ENCODE results near the gene SEC31A.
"Not testable (repeated sequence)": the region's sequence is repeated elsewhere in the genome, so short reads cannot be mapped to it uniquely, and the experiment has no call there.

SEC31A gene, protein sequence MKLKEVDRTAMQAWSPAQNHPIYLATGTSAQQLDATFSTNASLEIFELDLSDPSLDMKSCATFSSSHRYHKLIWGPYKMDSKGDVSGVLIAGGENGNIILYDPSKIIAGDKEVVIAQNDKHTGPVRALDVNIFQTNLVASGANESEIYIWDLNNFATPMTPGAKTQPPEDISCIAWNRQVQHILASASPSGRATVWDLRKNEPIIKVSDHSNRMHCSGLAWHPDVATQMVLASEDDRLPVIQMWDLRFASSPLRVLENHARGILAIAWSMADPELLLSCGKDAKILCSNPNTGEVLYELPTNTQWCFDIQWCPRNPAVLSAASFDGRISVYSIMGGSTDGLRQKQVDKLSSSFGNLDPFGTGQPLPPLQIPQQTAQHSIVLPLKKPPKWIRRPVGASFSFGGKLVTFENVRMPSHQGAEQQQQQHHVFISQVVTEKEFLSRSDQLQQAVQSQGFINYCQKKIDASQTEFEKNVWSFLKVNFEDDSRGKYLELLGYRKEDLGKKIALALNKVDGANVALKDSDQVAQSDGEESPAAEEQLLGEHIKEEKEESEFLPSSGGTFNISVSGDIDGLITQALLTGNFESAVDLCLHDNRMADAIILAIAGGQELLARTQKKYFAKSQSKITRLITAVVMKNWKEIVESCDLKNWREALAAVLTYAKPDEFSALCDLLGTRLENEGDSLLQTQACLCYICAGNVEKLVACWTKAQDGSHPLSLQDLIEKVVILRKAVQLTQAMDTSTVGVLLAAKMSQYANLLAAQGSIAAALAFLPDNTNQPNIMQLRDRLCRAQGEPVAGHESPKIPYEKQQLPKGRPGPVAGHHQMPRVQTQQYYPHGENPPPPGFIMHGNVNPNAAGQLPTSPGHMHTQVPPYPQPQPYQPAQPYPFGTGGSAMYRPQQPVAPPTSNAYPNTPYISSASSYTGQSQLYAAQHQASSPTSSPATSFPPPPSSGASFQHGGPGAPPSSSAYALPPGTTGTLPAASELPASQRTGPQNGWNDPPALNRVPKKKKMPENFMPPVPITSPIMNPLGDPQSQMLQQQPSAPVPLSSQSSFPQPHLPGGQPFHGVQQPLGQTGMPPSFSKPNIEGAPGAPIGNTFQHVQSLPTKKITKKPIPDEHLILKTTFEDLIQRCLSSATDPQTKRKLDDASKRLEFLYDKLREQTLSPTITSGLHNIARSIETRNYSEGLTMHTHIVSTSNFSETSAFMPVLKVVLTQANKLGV

GRCh38 chr4:82890901-82891706, at the start of gene SEC31A:
TSS of gene SEC31A (minus strand) at chr4:82891153. CDS start at chr4:82881936, 9,217 bp downstream.
- no peaks in the 10 kb centered on the region for H3K27me3 ChIP-seq (ENCODE audit: control insufficient read depth in 1 of 2, insufficient read depth in 2 of 2, low read length in 2 of 2)
- H3K9ac ChIP-seq (ENCODE audit: low read length in 2 of 2) = peak within 1 kb of the TSS; percentile 91 to 95
- H3K4me1 ChIP-seq (ENCODE audit: control insufficient read depth, insufficient read depth, low read length) = peaks cover 3% of the 10 kb centered on the region
- peak within 1 kb of the TSS; percentile 89 to 94 for H3K4me3 ChIP-seq (ENCODE audit: low read length in 2 of 2)
- H3K36me3 ChIP-seq (ENCODE audit: control insufficient read depth in 2 of 2, insufficient read depth in 2 of 2, low read length in 2 of 2) = peaks cover 0 to 9% of the 10 kb centered on the region in 2 donors
- no peaks in the 10 kb centered on the region for H3K9me3 ChIP-seq (ENCODE audit: control insufficient read depth in 2 of 2, low read length in 2 of 2)
- H3K27ac ChIP-seq (ENCODE audit: low read length) = peak within 1 kb of the TSS; percentile 94

- Histone ChIP-seq H3K9me3 (ENCODE audit: control insufficient read depth in 2 of 2, low read length in 2 of 2) (no peaks in the 10 kb centered on the region), H3K27me3 (ENCODE audit: control insufficient read depth in 1 of 2, insufficient read depth in 2 of 2, low read length in 2 of 2) (no peaks in the 10 kb centered on the region), H3K36me3 (ENCODE audit: control insufficient read depth in 2 of 2, insufficient read depth in 2 of 2, low read length in 2 of 2) (peaks cover 14 to 39% of the 10 kb centered on the region in 2 donors), H3K27ac (ENCODE audit: low read length) (no peak overlapping the region), H3K4me3 (ENCODE audit: low read length in 2 of 2) (no peak overlapping the region), H3K4me1 (ENCODE audit: control insufficient read depth, insufficient read depth, low read length) (no peaks in the 10 kb centered on the region), H3K9ac (ENCODE audit: low read length in 2 of 2) (no peak overlapping the region)
Measured at GRCh38 chr4:82939414-82939813, 48.5 kb upstream of the SEC31A start.

DNA sequence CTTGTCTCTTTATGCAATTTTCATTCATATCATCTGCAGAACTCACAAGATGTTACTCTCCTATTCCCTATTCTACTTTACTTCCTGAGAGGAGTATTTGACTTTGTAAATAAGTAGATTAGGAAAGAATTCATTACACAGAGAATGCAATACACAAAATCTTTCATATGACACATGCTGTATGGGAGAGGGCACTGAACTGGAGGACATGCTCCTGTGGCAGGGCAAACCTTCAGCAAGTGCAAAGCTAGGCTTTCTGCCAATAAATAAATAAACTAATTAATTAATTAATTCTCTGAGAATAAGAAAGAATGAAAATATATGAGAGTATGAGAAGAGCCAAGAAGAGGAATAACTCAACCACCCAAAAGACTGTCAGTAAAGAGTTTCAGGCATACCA, 43.5 kb upstream of the SEC31A start:
- no peaks in the 10 kb centered on the region for H3K9me3 ChIP-seq (ENCODE audit: control insufficient read depth in 2 of 2, low read length in 2 of 2)
- H3K27ac ChIP-seq (ENCODE audit: low read length) = no peak overlapping the region
- H3K36me3 ChIP-seq (ENCODE audit: control insufficient read depth in 2 of 2, insufficient read depth in 2 of 2, low read length in 2 of 2) = peaks cover 14 to 30% of the 10 kb centered on the region in 2 donors
- H3K27me3 ChIP-seq (ENCODE audit: control insufficient read depth in 1 of 2, insufficient read depth in 2 of 2, low read length in 2 of 2) = no peaks in the 10 kb centered on the region
- H3K4me1 ChIP-seq (ENCODE audit: control insufficient read depth, insufficient read depth, low read length) = no peaks in the 10 kb centered on the region
- no peak overlapping the region for H3K9ac ChIP-seq (ENCODE audit: low read length in 2 of 2)
- H3K4me3 ChIP-seq (ENCODE audit: low read length in 2 of 2) = no peak overlapping the region

GRCh38 chr4:82930848-82931755, 40.1 kb upstream of the SEC31A start:
- no peak overlapping the region for H3K9ac ChIP-seq (ENCODE audit: low read length in 2 of 2)
- no peak overlapping the region for H3K27ac ChIP-seq (ENCODE audit: low read length)
- H3K36me3 ChIP-seq (ENCODE audit: control insufficient read depth in 2 of 2, insufficient read depth in 2 of 2, low read length in 2 of 2) = peaks cover 6 to 12% of the 10 kb centered on the region in 2 donors
- H3K9me3 ChIP-seq (ENCODE audit: control insufficient read depth in 2 of 2, low read length in 2 of 2) = no peaks in the 10 kb centered on the region
- H3K4me3 ChIP-seq (ENCODE audit: low read length in 2 of 2) = no peak overlapping the region
- H3K27me3 ChIP-seq (ENCODE audit: control insufficient read depth in 1 of 2, insufficient read depth in 2 of 2, low read length in 2 of 2) = no peaks in the 10 kb centered on the region
- H3K4me1 ChIP-seq (ENCODE audit: control insufficient read depth, insufficient read depth, low read length) = no peaks in the 10 kb centered on the region

DNA sequence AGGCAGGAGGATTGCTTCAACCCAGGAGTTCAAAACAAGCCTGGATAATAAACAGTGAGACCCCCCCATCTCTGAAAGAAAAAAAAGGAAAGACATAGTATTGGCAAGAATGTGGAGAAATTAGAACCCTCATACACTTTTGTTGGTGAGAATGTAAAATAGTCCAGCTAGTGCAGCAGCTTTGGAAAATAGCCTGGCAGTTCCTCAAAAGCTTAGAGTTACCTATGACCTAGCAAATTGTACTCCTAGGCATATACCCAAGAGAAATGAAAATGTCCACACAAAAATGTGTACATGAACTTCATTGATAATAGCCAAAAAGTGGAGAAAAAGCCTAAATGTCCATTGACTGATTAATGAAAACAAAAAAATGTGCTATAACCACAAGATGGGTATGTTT, 30.8 kb upstream of the SEC31A start:
- peaks cover 0 to 7% of the 10 kb centered on the region in 2 donors for H3K36me3 ChIP-seq (ENCODE audit: control insufficient read depth in 2 of 2, insufficient read depth in 2 of 2, low read length in 2 of 2)
- H3K9ac ChIP-seq (ENCODE audit: low read length in 2 of 2) = no peak overlapping the region
- no peaks in the 10 kb centered on the region for H3K27me3 ChIP-seq (ENCODE audit: control insufficient read depth in 1 of 2, insufficient read depth in 2 of 2, low read length in 2 of 2)
- H3K4me3 ChIP-seq (ENCODE audit: low read length in 2 of 2) = no peak overlapping the region
- no peaks in the 10 kb centered on the region for H3K4me1 ChIP-seq (ENCODE audit: control insufficient read depth, insufficient read depth, low read length)
- H3K27ac ChIP-seq (ENCODE audit: low read length) = no peak overlapping the region
- no peaks in the 10 kb centered on the region for H3K9me3 ChIP-seq (ENCODE audit: control insufficient read depth in 2 of 2, low read length in 2 of 2)

DNA sequence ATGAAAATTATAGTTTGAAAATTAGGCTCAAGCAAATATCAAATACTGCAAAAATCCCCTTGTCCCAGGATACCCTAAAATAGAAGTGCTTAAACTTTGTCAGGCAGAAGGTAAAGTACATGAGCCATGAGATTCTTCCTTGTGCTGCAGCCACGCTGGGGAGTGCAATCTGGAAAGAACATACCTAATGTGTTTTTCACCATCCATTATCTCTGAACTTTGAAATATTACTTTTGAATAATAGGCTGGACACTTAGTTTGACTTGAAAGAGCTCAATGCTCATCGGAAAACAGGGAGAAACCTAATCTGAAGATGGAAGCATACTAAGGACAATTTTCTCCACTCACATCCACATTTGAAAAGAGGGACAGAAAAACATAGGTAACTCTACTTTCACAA, 28.4 kb upstream of the SEC31A start:
- H3K36me3 ChIP-seq (ENCODE audit: control insufficient read depth in 2 of 2, insufficient read depth in 2 of 2, low read length in 2 of 2) = peaks cover 0 to 7% of the 10 kb centered on the region in 2 donors
- H3K9me3 ChIP-seq (ENCODE audit: control insufficient read depth in 2 of 2, low read length in 2 of 2) = no peaks in the 10 kb centered on the region
- no peak overlapping the region for H3K27ac ChIP-seq (ENCODE audit: low read length)
- H3K4me1 ChIP-seq (ENCODE audit: control insufficient read depth, insufficient read depth, low read length) = no peaks in the 10 kb centered on the region
- H3K4me3 ChIP-seq (ENCODE audit: low read length in 2 of 2) = no peak overlapping the region
- no peak overlapping the region for H3K9ac ChIP-seq (ENCODE audit: low read length in 2 of 2)
- H3K27me3 ChIP-seq (ENCODE audit: control insufficient read depth in 1 of 2, insufficient read depth in 2 of 2, low read length in 2 of 2) = no peaks in the 10 kb centered on the region

DNA sequence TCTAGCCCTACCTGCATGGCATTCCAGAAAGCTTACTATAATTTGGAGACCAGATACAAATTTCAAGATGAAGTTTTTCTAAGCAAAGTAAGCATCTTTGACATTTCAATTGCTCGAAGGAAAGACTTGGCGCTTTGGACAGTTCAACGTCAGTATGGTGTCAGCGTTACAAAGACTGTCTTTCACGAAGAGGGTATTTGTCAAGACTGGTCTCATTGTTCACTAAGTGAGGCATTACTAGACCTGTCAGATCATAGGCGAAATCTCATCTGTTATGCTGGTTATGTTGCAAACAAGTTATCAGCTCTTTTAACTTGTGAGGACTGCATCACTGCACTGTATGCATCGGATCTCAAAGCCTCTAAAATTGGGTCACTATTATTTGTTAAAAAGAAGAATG, 27.1 kb upstream of the SEC31A start:
- Histone ChIP-seq H3K27ac (ENCODE audit: low read length) (no peak overlapping the region), H3K36me3 (ENCODE audit: control insufficient read depth in 2 of 2, insufficient read depth in 2 of 2, low read length in 2 of 2) (peaks cover 0 to 7% of the 10 kb centered on the region in 2 donors), H3K9ac (ENCODE audit: low read length in 2 of 2) (no peak overlapping the region), H3K4me3 (ENCODE audit: low read length in 2 of 2) (no peak overlapping the region), H3K9me3 (ENCODE audit: control insufficient read depth in 2 of 2, low read length in 2 of 2) (no peaks in the 10 kb centered on the region), H3K4me1 (ENCODE audit: control insufficient read depth, insufficient read depth, low read length) (no peaks in the 10 kb centered on the region), H3K27me3 (ENCODE audit: control insufficient read depth in 1 of 2, insufficient read depth in 2 of 2, low read length in 2 of 2) (no peaks in the 10 kb centered on the region)

DNA sequence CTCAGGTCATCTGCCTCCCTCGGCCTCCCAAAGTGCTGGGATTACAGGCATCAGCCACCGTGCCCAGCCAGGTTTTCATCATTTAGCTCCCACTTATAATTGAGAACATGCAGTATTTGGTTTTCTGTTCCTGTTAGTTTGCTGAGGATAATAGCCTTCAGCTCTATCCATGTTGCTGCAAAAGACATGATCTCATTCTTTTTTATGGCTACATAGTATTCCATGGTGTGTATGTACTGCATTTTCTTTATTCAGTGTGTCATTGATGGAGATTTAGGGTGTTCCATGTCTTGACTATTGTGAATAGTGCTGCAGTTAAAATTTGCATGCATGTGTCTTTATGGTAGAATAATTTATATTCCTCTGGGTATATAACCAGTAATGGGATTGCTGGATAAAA, 23.0 kb upstream of the SEC31A start:
- peaks cover 3 to 10% of the 10 kb centered on the region in 2 donors for H3K36me3 ChIP-seq (ENCODE audit: control insufficient read depth in 2 of 2, insufficient read depth in 2 of 2, low read length in 2 of 2)
- not testable (repeated sequence) for H3K27me3 ChIP-seq (ENCODE audit: control insufficient read depth in 1 of 2, insufficient read depth in 2 of 2, low read length in 2 of 2); H3K9me3 ChIP-seq (ENCODE audit: control insufficient read depth in 2 of 2, low read length in 2 of 2); H3K27ac ChIP-seq (ENCODE audit: low read length); H3K4me1 ChIP-seq (ENCODE audit: control insufficient read depth, insufficient read depth, low read length); H3K4me3 ChIP-seq (ENCODE audit: low read length in 2 of 2); H3K9ac ChIP-seq (ENCODE audit: low read length in 2 of 2)

DNA sequence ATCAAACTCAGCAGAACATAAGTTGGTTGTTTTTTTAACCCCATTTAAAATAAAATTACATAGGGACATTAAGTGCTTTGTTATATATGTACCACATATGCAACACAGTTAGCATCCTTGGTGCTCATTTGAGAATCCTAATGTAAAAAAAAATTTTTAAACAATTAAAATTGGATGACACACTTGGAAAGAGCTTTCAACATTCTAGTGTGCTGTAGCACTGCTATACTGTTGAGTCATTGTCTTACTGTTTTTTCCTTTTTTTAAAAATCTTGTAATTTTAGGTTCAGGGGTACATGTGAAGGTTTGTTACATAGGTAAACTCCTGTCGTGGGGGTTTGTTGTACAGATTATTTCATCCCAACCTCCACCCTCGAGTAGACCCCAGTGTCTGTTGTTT, 22.4 kb upstream of the SEC31A start:
- Histone ChIP-seq H3K36me3 (ENCODE audit: control insufficient read depth in 2 of 2, insufficient read depth in 2 of 2, low read length in 2 of 2) (peaks cover 3 to 10% of the 10 kb centered on the region in 2 donors), H3K4me3 (ENCODE audit: low read length in 2 of 2) (no peak overlapping the region), H3K9me3 (ENCODE audit: control insufficient read depth in 2 of 2, low read length in 2 of 2) (no peaks in the 10 kb centered on the region), H3K4me1 (ENCODE audit: control insufficient read depth, insufficient read depth, low read length) (no peaks in the 10 kb centered on the region), H3K27ac (ENCODE audit: low read length) (no peak overlapping the region), H3K27me3 (ENCODE audit: control insufficient read depth in 1 of 2, insufficient read depth in 2 of 2, low read length in 2 of 2) (no peaks in the 10 kb centered on the region), H3K9ac (ENCODE audit: low read length in 2 of 2) (no peak overlapping the region)
